GM21381 (cell line): Measurements from ENCODE around the gene SFXN5.

Experiments used
- ATAC-seq: cut with Tn5 transposase; IDR thresholded peaks from one replicate; pipeline ENCODE4 v1.9.1; 2021; ENCODE audit warnings: mild to moderate bottlenecking, moderate library complexity; ENCODE audit not compliant: unreplicated experiment

Gene SFXN5

DNA sequence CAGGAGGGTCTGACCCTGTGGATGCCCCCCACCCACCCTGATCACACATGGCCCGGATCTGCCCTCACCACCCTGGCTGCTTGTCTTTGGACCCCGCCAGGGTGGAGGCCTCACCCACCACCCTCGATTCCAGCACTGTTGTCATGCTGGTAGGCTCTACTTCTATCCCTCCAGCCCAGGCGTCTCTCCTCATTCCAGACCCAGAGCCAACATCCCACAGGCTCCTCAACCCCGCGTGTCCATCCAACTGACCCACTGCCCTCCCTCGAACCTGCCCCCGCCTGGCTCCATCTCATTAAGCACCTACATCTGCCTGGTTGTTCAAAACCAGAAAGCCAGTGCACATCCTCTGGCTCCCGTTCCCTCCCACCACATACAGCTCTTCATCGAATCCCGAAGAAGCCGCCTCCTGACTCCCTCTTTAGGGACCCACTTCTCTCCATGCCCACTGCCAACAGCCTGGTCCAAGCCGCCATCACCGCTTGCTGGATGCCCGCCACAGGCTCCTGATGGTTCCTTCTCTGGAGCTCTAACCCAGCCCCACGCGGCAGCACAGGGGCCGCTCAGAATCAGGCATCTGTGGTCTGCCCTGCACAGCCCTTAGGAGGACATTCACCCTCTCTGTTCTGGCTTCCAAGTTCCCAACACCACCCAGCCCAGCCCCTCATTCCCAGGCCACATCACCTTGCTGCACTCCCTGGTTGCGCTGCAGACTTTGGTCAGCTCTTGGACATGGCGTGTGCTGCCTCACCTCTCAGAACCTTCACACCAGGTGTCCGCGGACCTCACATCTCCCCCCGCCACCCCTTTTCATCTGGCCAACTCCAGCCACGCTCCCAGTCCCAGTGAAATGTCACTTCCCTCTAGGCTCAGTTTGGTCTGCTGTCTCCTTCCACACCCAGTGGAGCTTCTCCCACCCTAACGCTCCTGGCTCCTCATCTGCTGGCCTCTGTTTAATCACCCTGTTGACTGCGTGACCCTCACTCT, 111.2 kb downstream of the SFXN5 start:
- ATAC-seq, result no peak

GRCh38 chr2:72959554-72959953, 112.0 kb downstream of the SFXN5 start:
- no peak for ATAC-seq

GRCh38 chr2:72958542-72959385, 112.7 kb downstream of the SFXN5 start:
- no peak for ATAC-seq

DNA sequence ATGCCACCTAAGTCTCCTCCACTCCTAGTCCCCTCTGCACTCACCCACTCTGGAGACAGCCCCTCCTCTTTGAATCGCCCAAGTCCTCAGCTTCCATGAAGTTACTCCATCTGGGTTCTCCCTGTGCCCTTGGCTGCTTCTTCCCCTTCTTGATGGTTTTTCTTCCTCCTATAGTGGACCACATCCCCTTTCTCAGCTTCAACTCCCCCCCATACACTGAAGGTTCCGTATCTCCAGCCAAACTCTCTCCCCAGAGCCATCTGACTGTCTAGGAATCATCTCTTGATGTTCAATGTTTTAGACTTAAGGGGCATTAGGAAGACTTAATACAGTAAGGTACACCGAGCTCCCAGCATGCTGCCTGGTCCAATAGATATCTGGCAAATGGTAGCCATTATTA, 114.6 kb downstream of the SFXN5 start:
- ATAC-seq, result no peak

DNA sequence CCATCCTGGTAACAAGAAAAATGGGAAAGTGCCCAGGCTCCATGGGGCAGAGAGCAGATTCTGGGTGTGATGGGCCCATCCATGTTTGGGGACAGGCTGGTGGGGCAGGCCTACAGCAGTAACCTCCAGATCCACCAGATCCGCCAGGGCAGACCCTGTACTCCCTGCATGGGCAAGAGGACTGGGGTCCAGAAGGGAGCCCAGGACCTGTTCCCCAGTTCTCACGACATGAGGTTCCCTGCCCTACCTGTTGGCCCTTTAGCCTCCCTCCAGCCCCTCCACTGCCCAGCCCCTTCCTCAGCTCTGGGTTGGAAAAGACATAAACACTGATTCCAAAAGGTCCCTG, 115.5 kb downstream of the SFXN5 start:
- no peak for ATAC-seq

GRCh38 chr2:72955228-72956049, 116.1 kb downstream of the SFXN5 start:
- no peak for ATAC-seq

DNA sequence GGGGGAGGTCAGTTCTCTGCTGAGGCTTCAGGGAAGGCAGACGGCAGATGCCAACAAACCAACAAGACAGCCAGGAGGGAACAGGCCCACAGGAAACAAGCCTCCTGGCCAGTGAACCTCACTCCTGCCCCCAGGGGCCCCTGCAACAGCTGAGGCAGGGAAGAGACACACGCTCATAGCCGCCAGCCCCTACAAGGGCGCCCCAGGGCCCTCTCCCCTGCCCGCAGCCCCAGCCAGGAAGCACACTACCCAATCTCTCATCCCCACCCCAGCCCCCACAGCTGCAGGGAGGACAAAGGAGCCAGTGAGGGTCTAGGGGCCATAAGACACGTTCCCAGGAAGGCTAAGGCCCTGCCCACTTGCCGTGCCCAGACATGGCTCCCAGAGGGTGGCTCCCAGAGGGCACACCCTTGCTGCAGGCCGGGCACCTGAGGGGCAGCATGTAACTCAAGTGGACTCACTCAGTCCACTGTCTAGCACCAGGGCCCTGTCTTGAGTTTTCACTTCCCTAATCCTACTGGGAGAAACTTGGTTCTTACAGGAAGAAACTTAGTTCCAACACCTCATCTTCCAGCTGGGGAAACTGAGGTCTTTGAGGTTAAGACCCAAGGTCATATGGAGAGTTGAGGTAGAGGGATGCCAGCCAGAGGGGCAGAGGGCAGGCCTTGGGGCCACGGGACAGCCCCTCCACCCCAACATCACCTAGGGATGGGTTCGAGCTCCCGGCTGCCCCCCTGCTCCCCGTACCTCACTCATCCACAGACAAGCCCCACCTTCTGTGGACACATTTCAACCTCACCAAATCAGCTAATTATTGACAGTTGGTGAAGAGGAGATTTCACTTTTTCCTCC, 116.9 kb downstream of the SFXN5 start:
- ATAC-seq, result no peak

GRCh38 chr2:72953976-72954375, 117.5 kb downstream of the SFXN5 start:
- ATAC-seq, result no peak

DNA sequence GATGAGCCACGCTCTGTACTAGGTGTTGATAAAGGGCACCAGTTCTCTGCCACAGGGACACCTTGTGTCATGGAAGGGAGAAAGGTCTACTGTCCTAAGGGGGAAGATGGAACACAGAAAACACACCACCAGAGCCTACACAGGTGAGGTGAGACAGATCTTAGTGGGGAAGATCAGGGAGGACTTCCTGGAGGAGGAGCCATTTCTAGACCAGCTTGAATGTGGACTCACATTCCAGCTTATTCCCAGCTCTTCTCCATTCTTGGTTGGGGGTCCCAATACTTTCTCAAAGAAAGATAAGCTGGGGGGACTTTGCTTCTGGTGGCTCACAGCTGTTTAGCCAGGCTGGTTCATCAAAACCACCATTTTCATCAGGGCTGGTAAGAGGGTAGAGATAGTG, 118.0 kb downstream of the SFXN5 start:
- no peak for ATAC-seq

DNA sequence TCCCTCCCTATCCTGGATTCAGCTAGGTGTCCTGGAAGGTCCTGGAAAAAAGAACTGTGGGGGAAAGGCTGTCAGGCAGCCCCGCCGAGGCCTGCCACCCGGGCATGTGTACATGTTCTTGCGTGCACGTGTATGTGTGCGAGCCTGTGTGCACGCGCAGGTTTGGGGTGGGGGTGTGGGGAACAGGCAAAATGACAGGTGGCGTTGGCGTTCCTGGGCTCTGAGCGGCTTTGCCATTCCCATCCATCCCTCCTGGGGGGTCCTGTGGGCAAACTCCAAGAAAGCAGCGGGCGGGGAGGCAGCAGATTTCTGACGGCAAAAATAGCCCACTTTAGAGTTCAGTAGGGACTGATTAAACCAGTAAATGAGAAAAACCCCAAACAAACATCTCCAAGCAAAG, 118.6 kb downstream of the SFXN5 start:
- ATAC-seq, result no peak

DNA sequence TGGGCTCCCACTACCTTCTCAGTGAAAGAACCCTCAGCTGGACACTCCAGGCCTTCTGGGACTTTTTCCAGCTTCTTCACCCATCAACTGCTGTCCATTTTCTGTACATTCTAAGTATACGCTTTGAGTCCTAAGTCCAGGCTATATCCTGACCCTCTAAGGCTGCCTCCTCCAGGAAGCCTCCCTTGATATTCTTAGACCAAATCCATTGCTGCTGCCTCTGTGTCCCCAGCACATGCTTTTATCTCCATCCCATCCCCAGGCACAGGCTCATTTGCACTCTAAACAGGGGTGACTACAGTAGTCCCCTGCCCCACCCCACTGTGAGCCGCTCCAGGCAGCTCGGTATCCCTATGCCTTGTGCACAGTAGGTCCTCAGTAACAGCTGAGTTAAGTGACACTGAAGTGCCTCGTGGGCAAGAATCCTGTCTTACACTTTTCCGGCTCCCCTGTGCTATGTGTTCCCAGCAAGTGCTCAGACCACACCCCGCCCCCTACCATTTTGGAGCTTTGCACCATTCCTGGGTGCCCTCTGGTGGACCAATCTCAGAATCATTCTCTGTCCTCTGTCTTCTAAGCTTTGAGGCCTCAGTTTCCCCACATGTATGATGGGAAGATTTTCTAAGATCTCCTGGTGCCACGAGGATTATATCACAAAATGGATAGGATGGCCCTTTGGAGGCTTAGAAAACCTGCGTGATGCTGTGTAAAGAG, 119.2 kb downstream of the SFXN5 start:
- no peak for ATAC-seq

- ATAC-seq, result no peak
Observed at GRCh38 chr2:72951303-72952095, 120.0 kb downstream of the SFXN5 start.

DNA sequence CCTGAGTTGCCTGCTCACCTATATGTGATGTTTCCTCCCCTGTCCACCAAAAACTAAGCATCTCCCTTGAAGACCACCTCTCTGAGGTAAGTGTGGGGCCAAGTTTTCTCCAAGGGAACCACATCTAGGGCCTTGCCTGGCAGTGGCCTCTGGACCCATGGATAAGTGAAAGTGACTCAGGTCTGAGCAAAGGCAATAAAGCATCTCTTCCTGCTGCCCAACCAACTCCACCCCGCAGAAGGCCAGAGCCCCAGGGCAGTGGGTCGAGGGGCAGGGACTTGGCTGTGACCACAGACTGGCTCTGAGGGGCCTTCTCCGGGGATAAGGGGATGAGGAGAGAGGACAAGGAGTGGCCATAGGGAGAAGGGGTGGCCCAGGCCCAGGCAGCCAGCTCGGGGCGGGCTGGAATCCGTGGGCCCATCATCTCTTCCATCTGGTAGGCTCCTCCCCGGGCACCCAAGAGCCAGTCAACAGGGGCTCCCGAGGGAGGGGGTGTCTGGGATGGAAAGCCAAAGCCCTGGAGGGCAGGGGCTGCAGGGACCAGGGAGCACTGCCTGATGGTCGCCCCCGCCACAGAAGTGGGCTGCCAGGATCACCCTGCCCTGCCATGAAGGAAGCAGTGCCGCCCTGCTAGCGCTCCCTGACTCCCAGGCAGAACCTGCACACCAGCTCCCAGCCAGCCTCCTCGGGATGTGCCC, 120.8 kb downstream of the SFXN5 start:
- ATAC-seq, result no peak

DNA sequence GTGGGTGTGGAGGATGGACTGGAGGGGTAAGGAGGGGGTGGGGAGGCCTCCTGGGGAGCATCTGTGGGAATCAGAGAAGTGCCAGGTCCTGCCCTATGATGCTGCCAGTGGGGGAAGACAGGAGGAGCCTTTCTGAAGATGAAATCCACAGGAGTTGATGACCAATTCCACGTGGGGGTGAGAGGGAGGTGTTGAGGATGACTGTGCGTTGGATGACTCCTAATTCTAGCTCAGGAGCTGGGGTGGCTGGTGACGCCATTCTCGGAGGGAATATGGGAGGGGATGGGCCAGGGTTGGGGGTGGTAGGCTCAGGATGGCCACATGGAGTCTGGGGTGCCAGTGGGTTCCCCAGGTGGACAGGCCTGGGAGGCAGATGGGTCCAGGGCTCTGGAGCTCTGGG, 121.9 kb downstream of the SFXN5 start:
- no peak for ATAC-seq

GRCh38 chr2:72949045-72949444, 122.5 kb downstream of the SFXN5 start:
- ATAC-seq, result no peak

DNA sequence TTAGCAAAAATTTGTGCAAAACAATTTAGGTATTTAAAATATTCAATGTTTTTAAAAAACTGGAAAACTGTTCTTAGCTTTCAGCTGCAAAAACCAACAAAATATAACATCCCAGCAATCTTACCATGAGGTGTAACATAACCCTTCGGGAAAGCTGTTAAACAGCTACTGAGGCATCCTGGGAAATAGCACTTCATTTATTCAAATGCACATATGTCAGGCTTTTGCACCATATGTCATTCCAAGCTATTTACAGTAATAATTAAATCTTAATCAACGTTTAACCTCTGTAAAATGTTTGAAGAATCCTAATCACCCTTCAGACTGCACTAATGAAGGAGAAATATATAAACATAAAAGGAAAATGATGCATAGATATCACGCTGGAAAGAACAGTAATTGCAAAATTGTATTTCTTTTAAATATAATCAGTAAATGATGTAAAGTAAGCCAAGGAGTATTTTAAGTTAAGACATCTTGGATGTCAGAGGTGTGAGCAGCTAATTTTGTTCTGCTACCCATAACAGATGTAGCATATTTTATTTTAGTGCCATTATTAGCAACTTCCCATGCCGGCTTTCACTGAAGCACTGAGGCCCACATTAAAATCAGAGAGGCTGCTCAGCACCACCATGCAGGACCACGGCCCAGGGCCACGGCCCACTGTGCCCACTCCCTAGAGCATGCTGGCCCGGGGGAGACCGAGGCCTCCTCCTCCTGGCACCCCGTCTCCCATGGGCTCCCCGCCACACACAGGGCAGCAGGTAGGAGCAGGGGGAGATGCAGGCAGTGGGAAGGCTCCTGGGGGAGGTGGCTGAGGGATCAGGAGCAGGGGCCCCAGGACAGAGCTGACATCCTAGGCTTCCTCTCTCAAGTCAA, 123.3 kb downstream of the SFXN5 start:
- no peak for ATAC-seq

GRCh38 chr2:72946466-72946865, 125.0 kb downstream of the SFXN5 start:
- no peak for ATAC-seq
